HepG2 (cell line): ENCODE measurements around the gene CPNE1. TPM values are rescaled to one million over a fixed set of nuclear protein-coding genes. Genes with fewer than 3 reads are reported as not detected.

Experiments
- GATA4 ChIP-seq: sonication (generic); IDR thresholded peaks from 2 replicates; pipeline ENCODE4 v1.6.1; 2016; ENCODE audit warnings: antibody characterized with exemption, low read depth, borderline replicate concordance
- MXI1 ChIP-seq: IDR thresholded peaks from 3 replicates; pipeline ENCODE4 v1.6.1; 2012; ENCODE audit warnings: low read depth, low read length, inconsistent platforms, borderline replicate concordance
- SETDB1 ChIP-seq: sonication (generic); formaldehyde crosslinking; IDR thresholded peaks from 2 replicates; pipeline ENCODE4 v1.5.1; 2020; ENCODE audit warnings: missing genetic modification reagents, mild to moderate bottlenecking, borderline replicate concordance
- ZMYM4 ChIP-seq: sonication (generic); formaldehyde crosslinking; IDR thresholded peaks from 2 replicates; pipeline ENCODE4 v1.8.1; 2023; ENCODE audit warnings: mild to moderate bottlenecking, missing genetic modification reagents
- ZNF335 ChIP-seq: sonication (generic); formaldehyde crosslinking; IDR thresholded peaks from 2 replicates; pipeline ENCODE4 v1.4.0; 2020; ENCODE audit warnings: missing genetic modification reagents
- ZNF616 ChIP-seq: sonication (generic); formaldehyde crosslinking; IDR thresholded peaks from 2 replicates; pipeline ENCODE4 v1.5.0; 2020; ENCODE audit warnings: low read depth, mild to moderate bottlenecking, missing genetic modification reagents
- polyA plus RNA-seq, 8 experiments: library from polyadenylated mRNA; depleted of rRNA in 3 of 8; stranded (reverse) in 7 of 8; unstranded in 1 of 8; fragments of >200 nt; fragmentation: Illumina TruSeq in 4 of 8; extraction: Trizol in 4 of 8; gene quantifications; 2 replicates each; pipeline versions ENCODE4 v1.2.1 to v1.2.3, GENCODE V29; 2011 to 2016; ENCODE audit warnings: low read depth in 4 of 8, missing spikeins in 1 of 8, mixed read lengths in 1 of 8; ENCODE audit not compliant: insufficient read depth in 1 of 8
- total RNA-seq, 5 experiments: library from RNA; depleted of rRNA; stranded (reverse); fragments of >200 nt; fragmentation: Illumina TruSeq; extraction: Trizol; gene quantifications; 2 replicates each; pipeline ENCODE4 v1.2.3, GENCODE V29; 2016; ENCODE audit warnings: low read depth in 1 of 5
- TF ChIP-seq, protein P1 (sequence below): sonication (generic); formaldehyde crosslinking; IDR thresholded peaks from 2 replicates; pipeline ENCODE4 v1.5.0; 2020; ENCODE audit warnings: mild to moderate bottlenecking, missing genetic modification reagents
- TF ChIP-seq, protein P2 (sequence below): IDR thresholded peaks from 2 replicates; pipeline ENCODE4 v1.6.1; 2012; ENCODE audit warnings: inconsistent platforms
- TF ChIP-seq, protein P3 (sequence below): sonication (generic); formaldehyde crosslinking; IDR thresholded peaks from 2 replicates; pipeline ENCODE4 v1.8.0; 2022; ENCODE audit warnings: missing genetic modification reagents, low read depth, mild to moderate bottlenecking, borderline replicate concordance

The CPNE1 gene
- total and polyA plus RNA-seq, 2 of the 13 experiments (the other 11 are each of a cell fraction or from before 2014, with no cell fraction given) = 408 to 431 TPM

DNA sequence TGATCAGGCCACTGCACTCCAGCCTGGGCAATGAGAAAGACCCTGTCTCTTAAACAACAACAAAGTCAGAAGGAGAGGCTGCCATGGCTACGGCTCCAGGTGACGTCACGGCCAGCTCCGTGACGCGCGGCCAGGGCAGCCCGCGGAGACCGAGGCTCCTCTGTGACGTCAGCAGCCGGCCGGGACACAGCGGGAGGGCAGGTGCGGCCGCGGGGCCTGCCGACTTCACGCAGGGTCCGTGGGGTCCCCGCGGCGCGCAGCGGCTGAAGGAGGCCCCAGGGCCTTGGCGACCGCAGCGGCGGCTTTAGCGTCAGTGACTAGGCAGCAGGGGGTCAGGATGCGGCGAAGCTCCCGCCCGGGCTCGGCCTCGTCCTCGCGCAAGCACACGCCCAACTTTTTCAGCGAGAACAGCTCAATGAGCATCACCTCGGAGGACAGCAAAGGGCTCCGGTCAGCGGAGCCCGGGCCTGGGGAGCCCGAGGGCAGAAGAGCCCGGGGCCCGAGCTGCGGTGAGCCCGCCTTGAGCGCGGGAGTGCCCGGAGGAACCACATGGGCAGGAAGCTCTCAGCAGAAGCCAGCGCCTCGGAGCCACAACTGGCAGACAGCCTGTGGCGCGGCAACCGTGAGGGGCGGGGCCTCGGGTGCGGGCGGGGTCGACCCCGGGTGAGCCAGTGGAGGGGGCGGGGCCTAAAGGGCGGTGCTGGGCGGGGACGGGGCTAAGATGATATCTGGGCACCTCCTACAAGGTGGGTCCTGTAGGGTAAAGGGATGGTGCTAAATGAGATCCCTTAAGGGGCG, 48.8 kb downstream of the CPNE1 start, which contains the start of gene SPAG4 (continued):
- TF ChIP-seq, protein P1, sequence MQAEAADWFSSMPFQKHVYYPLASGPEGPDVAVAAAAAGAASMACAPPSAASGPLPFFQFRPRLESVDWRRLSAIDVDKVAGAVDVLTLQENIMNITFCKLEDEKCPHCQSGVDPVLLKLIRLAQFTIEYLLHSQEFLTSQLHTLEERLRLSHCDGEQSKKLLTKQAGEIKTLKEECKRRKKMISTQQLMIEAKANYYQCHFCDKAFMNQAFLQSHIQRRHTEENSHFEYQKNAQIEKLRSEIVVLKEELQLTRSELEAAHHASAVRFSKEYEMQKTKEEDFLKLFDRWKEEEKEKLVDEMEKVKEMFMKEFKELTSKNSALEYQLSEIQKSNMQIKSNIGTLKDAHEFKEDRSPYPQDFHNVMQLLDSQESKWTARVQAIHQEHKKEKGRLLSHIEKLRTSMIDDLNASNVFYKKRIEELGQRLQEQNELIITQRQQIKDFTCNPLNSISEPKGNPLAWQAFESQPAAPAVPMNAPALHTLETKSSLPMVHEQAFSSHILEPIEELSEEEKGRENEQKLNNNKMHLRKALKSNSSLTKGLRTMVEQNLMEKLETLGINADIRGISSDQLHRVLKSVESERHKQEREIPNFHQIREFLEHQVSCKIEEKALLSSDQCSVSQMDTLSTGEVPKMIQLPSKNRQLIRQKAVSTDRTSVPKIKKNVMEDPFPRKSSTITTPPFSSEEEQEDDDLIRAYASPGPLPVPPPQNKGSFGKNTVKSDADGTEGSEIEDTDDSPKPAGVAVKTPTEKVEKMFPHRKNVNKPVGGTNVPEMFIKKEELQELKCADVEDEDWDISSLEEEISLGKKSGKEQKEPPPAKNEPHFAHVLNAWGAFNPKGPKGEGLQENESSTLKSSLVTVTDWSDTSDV (CRISPR knock-in tag) = peak; percentile 99
- TF ChIP-seq ZMYM4 = peak; percentile 78
- TF ChIP-seq MXI1 = peak; percentile 96; the same call in 2 of the 3 replicates
- TF ChIP-seq SETDB1 (CRISPR knock-in tag) = 0 out of 2 replicates have a peak, but pooled peaks have one; percentile 75
- TF ChIP-seq, protein P2, sequence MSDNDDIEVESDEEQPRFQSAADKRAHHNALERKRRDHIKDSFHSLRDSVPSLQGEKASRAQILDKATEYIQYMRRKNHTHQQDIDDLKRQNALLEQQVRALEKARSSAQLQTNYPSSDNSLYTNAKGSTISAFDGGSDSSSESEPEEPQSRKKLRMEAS = peak; percentile 98
- peak; percentile 83; the same call in 1 of the 2 replicates for TF ChIP-seq ZNF335
- peak; percentile 37; the same call in 1 of the 2 replicates for TF ChIP-seq GATA4
- TF ChIP-seq, protein P3, sequence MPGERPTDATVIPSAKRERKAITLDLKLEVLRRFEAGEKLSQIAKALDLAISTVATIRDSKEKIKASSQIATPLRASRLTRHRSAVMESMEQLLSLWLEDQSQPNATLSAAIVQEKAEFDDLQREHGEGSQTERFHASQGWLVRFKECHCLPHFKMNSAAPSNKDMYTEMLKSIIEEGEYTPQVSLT (CRISPR knock-in tag) = peak; percentile 99
- peak; percentile 97; the same call in 1 of the 2 replicates for TF ChIP-seq ZNF616 (CRISPR knock-in tag)
